ENCODE measurements around the gene ACKR4. TPM values are rescaled to one million over a fixed set of nuclear protein-coding genes. Genes with fewer than 3 reads are reported as not detected.
"Not testable (repeated sequence)": the region's sequence is repeated elsewhere in the genome, so short reads cannot be mapped to it uniquely, and the experiment has no call there.

The ACKR4 gene
- total RNA-seq, 1 donor from 2014 or later, result not detected

DNA sequence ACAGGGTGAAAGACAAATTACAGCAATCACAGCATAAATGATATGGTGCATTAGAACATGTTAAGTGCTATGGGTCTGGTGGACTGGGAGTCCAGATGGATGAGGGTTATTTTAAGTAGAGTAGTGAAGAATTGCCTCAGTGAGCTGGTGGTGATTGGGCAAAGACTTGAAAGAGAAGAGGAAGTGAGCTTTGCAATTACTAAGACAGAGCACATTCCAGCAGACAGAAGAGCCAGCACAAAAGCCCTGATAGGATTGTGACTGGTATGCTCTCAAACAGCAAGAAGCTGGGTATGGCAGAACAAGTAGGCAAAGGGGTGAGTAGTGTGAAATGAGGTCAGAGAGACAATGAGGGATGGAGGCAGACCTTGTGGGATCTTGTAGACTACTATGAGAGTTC, 2.1 kb upstream of the ACKR4 start:
- peak; percentile 76 for ATAC-seq

DNA sequence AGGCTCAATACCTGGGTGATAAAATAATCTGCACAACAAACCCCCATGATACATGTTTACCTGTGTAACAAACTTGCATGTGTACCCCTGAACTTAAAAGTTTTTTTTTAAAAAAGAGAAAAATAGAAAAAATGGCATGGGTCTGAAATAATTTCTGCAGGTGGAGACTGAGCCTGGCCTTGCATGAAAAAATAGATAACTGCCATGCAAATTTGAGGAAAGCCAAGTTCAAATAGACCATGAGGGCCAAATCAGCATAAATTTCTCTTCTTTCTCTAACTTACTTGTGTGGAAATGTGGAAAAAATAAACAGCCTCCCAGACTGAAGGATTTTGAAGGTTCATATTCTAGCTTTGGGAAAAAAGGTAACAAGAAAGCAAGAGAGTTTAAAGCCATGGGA, 744 bp upstream of the ACKR4 start:
- ATAC-seq, result no peak

DNA sequence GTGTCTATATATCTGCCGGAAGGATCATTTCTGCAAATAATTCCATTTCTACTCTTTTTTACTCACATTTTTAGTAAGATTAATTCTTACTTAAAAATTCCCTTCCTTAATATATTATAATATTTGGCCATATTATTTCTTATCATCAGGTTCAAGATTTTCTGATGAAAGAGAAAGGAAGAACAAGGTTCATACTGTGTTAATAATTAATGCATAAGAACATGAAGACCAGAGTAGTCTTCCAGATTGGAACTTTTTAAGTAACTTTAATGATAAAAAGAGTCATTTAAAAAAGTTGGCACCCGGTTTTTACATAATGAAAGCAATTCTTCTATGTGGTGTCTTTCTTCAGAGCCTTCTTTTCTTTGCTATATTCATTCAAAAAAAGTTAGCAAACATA, 590 bp downstream of the ACKR4 start:
- ATAC-seq, result no peak

DNA sequence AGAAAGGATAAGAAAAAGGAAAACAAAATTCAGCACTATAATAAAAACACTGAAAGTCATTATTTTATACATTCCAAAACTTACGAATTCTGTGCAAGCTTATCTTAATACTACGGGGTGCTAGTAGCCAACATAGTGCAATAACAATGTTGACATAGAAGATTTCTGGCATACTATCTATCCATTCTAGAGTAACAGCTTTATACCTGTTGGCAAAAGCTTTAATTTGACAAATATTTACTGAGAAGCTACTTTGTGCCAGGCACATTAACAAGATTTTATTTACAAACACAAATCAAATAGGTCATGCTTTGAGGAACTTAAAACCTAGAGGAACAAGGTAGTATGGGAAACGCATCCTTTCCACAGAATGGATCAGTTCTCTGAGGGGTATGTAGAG, 1.1 kb downstream of the ACKR4 start:
- ATAC-seq, result no peak

DNA sequence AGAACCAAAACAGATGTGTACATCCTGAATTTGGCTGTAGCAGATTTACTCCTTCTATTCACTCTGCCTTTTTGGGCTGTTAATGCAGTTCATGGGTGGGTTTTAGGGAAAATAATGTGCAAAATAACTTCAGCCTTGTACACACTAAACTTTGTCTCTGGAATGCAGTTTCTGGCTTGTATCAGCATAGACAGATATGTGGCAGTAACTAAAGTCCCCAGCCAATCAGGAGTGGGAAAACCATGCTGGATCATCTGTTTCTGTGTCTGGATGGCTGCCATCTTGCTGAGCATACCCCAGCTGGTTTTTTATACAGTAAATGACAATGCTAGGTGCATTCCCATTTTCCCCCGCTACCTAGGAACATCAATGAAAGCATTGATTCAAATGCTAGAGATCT, 3.5 kb downstream of the ACKR4 start:
- not testable (repeated sequence) for ATAC-seq

DNA sequence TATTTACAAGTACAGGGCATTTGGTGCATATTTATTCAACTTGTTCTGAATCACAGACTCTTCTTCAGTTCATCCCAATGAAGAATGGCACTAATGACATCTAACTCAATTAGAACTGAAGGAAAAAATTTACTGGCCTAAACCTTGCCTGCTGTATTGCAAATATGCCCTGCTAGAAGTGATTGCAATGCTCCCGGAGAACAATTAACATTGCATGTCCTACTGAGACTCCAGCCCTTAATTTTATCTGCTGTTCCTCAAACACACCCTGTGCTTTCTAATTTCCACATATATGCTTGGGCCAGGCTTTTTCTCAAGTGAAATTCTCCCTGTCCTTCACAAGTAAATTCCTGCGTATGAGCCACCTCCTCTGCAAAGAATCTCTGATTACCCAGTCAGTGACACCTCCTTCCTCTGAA, 8.3 kb downstream of the ACKR4 start:
- ATAC-seq, result no peak

DNA sequence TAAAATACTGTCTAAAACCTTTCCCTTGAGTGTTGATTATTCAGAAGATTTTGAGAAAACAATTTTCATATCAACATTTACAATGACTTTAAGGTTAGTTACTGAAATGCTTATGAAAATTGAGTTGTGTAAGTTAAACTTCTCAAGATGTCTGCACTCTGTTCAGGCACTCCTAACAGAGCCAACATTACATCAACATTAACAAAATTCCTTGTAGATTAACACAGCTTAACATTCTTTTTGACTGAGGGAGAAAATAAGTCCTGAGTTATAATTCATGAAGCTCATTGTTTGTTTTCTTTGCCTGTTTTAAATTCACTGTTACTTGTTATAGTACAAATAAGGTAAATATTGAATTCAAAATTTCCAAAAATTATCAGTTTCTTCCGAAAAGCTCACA, 9.0 kb downstream of the ACKR4 start:
- no peak for ATAC-seq

DNA sequence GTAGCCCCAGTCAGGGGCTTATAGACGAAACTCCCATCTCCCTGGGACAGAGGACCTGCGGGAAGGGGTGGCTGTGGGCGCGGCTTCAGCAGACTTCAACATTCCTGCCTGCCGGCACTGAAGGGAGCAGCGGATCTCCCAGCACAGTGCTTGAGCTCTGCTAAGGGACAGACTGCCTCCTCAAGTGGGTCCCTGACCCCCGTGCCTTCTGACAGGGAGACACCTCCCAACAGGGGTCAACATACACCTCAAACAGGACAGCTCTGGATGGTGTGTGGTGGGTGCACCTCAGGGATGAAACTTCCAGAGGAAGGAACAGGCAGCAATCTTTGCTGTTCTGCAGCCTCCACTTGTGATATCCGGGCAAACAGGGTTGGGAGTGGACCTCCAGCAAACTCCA, 9.6 kb downstream of the ACKR4 start:
- not testable (repeated sequence) for ATAC-seq

DNA sequence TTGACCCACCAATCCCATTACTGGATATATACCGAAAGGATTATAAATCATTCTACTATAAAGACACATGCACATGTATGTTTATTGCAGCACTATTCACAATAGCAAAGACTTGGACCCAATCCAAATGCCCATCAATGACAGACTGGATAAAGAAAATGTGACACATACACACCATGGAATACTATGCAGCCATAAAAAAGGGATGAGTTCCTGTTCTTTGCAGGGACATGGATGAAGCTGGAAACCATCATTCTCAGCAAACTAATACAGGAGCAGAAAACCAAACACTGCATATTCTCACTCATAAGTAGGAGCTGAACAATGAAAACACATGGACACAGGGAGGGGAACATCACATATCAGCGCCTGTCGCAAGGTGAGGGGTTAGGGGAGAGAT, 18.2 kb downstream of the ACKR4 start:
- ATAC-seq, result not testable (repeated sequence)

DNA sequence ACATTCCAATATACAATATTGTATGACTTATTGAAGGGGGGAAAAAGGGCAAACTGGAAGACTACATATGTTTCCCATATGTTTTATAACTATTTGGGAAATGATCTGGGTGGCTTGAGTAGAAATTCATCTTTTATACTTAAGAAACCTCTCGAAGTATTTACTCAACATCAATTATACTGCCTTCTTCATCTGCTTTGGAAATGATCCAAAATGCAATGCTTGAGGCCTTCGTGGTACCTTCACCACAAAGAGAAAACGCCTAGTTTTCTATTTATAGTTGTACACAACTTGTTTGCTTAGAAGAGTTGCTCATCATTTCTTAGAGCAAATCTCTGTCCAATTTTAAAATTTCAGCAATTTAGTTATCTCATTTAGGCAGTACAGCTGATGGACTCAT, 18.8 kb downstream of the ACKR4 start:
- ATAC-seq, result no peak

DNA sequence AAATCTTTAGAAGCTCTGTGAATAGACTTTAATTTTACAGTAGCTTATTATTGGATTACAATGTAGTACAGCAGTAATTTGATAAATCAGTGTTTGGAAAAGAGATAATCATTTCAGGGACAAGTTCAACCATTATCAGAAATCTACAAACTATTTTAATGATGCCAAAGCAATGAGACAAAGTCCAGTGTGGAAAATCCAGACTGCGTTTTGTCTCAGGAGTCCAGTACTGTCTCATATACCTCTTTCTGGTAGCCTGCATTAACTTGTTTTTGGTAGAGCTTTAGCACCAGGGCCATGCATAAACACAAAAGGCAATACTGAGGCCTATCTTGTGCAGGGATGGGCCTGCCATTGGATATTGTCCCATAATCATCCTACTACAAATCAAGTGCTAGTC, 19.7 kb downstream of the ACKR4 start:
- ATAC-seq, result no peak

DNA sequence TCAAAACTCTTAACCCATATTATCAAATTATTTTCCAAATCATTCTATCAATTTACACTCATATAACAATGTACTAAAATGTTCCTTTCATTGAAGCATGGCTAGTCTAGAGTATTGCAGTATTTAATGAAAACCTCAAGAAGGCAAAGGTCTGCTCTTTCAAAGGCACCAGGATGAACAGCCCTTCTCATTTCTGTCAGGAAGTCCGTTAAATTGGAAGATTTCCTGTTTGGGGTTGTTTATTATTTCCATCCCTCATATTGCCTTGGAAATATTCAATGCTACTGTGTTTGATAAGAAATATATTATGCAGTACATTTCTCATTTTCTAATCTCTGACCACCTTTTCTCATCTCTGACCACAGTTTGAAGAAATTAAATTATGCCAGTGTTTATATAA, 25.1 kb downstream of the ACKR4 start:
- ATAC-seq, result no peak

DNA sequence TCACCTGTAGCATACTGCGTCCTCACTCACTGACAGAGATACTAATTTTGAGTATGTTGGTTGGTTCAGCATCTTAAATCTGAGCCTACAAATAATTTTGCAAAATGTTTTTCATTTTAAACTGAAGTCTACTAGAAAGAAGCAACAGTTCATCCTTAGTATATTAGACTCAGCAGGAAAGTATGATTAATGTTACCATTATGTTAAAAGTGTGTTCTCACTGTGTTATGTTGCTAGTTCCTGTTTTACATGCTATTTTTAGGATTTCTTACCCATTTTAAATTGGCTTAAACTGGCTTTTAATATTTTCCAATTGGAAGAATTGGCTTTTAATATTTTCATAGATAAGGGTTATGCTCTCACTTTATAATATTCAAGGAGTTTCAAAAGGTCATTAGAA, 25.7 kb downstream of the ACKR4 start:
- no peak for ATAC-seq

DNA sequence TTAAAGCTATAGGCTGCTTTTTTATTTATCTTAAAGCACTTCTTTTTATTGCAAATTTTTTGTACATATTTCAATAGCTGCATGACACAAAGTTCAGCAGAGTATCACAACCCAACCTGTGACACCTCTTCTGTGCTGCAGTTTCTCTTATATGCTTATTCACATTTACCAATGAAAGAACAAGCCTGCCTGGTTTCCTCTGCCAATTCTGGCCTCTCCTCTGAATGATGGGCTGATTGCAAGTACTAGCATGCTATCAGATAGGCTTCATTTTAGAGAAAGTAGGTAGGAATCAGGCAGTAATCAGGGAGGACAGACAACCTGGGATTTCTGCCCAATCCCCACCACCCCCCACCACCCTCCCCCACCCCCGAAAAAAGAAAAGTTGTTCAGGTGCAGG, 26.6 kb downstream of the ACKR4 start:
- ATAC-seq, result peak; percentile 94

DNA sequence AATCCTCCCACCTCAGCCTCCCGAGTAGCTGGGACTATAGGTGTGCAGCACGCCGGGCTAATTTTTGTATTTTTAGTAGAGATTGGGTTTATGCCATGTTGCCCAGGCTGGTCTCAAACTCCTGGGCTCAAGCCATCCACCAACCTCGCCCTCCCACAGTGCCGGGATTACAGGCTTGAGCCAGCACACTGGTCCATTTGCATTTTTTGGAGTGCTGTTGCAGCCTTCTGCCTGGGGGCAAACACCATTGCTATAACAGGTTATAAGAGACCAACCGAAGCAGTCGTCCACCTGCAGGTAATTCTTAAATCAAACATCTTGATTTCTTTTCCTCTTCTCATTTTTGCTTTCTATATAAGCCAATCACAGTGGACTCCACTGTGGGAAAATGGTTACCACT, 27.7 kb downstream of the ACKR4 start:
- no peak for ATAC-seq

DNA sequence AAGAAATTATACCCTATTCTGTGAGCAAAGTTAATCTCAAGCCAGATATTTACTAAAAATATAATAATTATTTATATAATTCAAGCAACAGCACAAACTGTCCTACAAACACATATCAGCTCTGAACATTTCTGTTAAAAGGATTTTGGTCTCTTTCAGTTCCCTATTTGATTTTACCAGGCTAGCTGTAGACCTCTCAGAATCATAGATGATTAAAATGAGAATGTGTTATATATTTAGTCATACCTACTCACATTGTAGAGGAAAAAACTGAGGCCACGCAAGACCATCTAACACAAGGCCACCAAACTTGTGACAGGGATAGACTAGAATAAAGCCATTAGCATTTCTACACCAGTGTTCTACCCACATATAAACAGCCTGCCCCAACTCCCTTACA, 28.5 kb downstream of the ACKR4 start:
- no peak for ATAC-seq

DNA sequence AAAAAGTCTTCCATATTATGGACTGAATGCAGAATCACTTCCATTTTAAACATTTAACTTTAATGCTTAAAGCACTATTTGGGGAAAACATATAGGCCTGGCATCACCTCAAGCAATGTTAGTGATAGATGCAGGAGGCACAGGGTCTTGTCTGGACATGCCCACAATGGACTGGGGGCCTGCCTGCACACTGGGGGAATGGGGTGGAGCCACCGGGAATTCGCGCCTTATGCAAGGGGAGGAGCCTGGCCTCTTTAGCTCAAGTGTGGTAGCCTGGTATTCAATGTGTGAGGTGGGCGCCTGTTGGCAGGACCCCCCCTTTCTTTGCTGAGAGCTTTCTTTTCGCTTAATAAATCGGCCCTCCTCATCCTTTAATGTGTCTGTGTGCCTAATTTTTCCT, 29.9 kb downstream of the ACKR4 start:
- no peak for ATAC-seq

DNA sequence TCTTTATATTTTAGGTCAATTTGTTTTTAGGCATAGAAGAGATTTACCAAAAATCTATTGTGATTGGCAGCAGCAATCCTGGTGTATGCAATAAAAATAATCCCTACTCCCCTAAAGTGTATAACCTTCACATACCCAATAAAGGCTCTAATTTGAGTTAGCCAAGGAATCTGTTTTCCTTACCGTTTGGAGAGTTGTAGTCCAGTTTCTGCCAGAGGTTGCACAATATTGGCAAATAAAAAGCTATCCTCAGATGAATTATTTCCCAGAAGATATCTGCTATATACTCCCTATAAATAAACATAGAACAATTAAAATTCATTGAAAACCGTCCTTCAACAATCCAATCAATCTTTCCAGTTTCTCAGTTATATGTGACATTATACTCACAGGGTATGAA, 31.1 kb downstream of the ACKR4 start:
- no peak for ATAC-seq

DNA sequence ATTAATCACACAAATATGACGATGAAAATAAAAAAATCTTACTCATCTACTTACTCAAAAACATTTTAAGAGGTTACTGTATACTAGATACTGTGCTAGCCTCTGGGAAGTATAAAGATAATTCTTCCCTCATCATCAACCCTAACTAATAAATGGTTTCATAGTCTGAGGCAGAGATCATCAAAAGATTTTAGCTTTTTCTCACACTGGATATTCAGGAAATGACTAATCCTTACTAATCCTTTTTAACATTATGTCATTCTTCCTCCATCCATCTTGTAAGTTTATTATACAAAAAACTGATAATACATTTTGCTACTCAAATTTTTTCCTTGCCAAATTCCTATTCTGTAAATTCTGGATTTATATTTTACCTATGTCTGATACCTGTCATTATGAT, 32.9 kb downstream of the ACKR4 start:
- ATAC-seq, result peak; percentile 70

DNA sequence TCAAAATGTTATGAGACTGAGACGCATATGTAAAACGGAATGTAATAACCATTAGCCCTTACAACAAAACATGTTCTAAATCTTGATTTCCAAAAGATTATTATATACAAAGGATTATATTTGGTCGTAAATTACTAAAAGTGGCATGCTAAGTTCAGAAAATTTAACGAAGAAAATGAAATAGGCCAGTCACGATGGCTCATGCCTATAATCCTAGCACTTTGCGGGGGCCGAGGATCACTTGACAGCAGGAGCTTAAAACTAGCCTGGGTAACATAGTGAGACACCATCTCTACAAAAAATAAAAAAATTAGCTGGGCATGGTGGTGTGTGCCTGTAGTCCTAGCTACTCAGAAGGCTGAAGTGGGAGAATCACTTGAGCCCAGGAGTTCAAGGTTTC, 33.5 kb downstream of the ACKR4 start:
- no peak for ATAC-seq

DNA sequence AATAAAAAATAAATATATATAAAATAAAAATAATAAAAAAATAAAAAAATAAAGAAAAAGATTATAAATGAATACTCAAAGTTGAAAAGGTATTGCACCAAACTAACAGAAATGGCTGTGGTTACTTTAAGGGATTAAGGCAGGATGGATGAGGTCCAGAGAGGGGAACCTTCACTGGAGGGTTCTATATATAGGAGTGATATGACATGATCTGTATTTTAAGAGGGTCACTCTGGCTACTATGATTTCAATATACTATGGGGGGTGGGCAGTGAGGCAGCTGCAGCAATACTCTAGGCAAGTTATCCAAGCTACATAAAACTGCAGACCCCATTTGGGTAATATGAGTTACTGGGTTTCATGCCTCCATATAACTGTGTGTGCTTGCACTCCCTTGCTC, 38.0 kb downstream of the ACKR4 start:
- ATAC-seq, result no peak

DNA sequence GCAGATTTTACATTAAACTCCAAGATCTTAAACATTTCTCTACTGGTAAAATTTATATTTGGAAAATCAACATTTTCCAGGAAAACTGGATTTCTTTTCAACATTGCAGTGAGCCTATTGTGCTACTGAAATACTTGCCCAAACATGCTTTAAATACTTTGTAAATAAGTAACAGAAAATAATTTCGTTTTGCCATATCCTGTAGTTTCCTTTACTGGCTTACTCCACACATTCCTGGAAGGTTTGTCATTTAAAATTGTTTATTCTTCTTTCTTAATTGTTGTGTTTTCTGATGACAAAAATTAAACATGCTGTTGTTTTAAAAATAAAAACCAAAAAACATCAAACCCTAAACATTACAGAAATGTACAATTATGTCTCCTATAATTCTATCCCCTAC, 40.5 kb downstream of the ACKR4 start:
- ATAC-seq, result no peak

DNA sequence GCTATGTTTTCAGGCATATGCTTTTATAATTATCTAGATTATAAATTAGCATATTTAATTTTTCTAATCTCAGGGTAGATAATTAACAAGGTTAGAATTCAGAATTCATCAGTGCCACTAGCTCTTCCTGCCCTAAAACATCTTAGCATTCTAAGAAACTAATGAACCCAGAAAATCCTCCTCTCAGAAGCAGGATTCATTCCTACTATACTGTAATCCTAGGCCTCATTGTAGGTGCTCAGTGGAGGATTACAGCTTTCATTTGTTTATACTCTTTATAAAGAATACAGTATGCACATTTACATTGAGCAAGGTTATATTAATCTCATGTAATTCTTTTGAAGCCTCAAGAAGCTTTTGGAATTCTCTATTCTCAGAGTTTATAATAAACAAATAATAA, 41.6 kb downstream of the ACKR4 start:
- no peak for ATAC-seq

DNA sequence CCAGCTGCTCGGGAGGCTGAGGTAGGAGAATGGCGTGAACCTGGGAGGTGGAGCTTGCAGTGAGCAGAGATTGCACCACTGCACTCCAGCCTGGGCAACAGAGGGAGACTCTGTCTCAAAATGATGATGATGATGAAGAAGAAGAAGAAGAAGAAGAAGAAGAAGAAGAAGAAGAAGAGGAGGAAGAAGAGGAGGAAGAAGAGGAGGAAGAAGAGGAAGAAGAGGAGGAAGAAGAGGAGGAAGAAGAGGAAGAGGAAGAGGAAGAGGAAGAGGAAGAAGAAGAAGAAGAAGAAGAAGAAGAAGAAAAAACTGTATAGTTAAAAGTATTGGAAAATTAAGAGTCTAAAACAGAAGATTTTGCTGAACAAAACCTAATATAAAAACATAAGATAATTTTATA, 44.4 kb downstream of the ACKR4 start:
- ATAC-seq, result not testable (repeated sequence)

DNA sequence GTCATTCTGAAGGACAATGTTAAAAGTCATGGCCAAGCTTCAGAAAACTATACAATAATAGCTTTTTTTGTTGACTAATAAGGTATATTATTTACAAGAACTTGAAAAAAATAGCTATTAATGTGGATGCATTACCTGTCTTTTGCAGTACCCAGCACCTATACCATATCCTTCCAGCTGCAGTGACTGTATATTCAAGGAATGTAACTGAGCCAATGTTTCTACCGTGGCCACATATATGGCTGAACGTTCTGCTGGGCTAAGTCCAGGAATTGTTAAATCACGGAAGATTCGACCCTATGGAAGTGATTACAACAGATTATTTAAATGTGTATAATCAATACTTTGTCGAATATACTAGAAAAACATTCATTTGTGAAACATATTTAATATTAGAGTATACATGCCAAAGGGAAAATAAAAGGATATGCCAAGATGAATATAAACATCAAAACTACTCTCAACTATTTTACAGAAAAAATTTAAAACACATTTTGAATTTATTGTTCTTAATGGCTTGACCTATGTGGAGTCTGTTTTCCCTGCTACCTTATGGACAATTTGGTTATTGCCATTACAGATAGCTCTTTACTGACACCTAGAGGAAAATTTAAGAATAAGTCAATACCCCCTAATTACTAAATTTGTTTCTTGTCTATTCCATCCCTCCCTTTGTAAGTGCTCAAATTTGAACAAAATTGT, 44.9 kb downstream of the ACKR4 start:
- peak; percentile 71 for ATAC-seq

DNA sequence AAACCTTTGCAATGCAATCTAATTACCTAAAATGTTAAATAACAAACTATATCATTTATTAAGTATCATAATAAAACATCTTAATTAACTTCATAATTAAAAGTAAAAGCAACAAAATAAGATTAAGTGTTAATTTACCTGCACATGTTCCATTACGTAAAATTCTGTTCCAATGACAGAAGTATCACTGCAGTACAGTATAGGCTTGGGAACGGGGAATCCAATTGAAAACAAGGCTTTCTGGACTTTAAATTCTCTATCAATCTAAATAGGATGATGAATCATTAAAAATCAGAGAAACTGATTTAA, 45.4 kb downstream of the ACKR4 start:
- no peak for ATAC-seq
